ENCODE data around the gene ANO1. TPM values are rescaled to one million over a fixed set of nuclear protein-coding genes. Genes with fewer than 3 reads are reported as not detected.

The ANO1 gene
- total RNA-seq, 1 experiment from 2014 or later: 184 TPM

- TF ChIP-seq EZH2phosphoT487 (IDR thresholded peaks at IDR 0.05; ENCODE audit: borderline replicate concordance, low read length) (no peak), EZH2 (IDR thresholded peaks at IDR 0.05; ENCODE audit: low read length, unreplicated experiment) (no peak), CTCF (conservative IDR thresholded peaks at IDR 0.05; ENCODE audit: low read depth, low read length) (no peak)
- H3K9ac ChIP-seq (ENCODE audit: low read length): no peak overlapping the region
- ATAC-seq (no peak), DNase-seq (no peak)
- H3K9me3 ChIP-seq (ENCODE audit: low read length): no peaks in the 10 kb centered on the region
- H4K20me1 ChIP-seq (ENCODE audit: low read length): no peaks in the 10 kb centered on the region
- H3K36me3 ChIP-seq (ENCODE audit: low read depth, low read length): peaks cover 73% of the 10 kb centered on the region
- no peak overlapping the region for H2AFZ ChIP-seq (ENCODE audit: low read length)
- no peaks in the 10 kb centered on the region for H3F3A ChIP-seq (ENCODE audit: low read length, unreplicated experiment)
- H3K27me3 ChIP-seq (ENCODE audit: low read length): no peaks in the 10 kb centered on the region
- no peaks in the 10 kb centered on the region for H3K4me1 ChIP-seq (ENCODE audit: insufficient read depth, low read length)
- H3K4me3 ChIP-seq (ENCODE audit: low read length): no peak overlapping the region
- POLR2A ChIA-PET (ENCODE audit: unreplicated experiment): no interaction called here
- H3K4me2 ChIP-seq (ENCODE audit: low read length): no peak overlapping the region
- intact Hi-C loops (cut with micrococcal nuclease): no loop called here
- BruUV-seq (replicated peaks): no TSS peak
- H3K79me2 ChIP-seq (ENCODE audit: low read length): no peaks in the 10 kb centered on the region
- H3K27ac ChIP-seq (ENCODE audit: low read length): no peak overlapping the region
- H3K9me2 ChIP-seq (replicated peaks; ENCODE audit: low read length): no peaks in the 10 kb centered on the region
- CTCF ChIA-PET: no interaction called here
These were observed 89.0 kb downstream of the ANO1 start for GRCh38 chr11:70167120-70167519.

- H3K79me2 ChIP-seq (ENCODE audit: low read length): no peaks in the 10 kb centered on the region
- H2AFZ ChIP-seq (ENCODE audit: low read length): no peak overlapping the region
- BruUV-seq (replicated peaks): no TSS peak
- POLR2A ChIA-PET (ENCODE audit: unreplicated experiment): no interaction called here
- intact Hi-C loops (cut with micrococcal nuclease): no loop called here
- H3K4me3 ChIP-seq (ENCODE audit: low read length): no peak overlapping the region
- CTCF ChIA-PET: no interaction called here
- peaks cover 77% of the 10 kb centered on the region for H3K36me3 ChIP-seq (ENCODE audit: low read depth, low read length)
- H3K4me1 ChIP-seq (ENCODE audit: insufficient read depth, low read length): no peaks in the 10 kb centered on the region
- H3K4me2 ChIP-seq (ENCODE audit: low read length): no peak overlapping the region
- H3K27me3 ChIP-seq (ENCODE audit: low read length): no peaks in the 10 kb centered on the region
- no peaks in the 10 kb centered on the region for H3F3A ChIP-seq (ENCODE audit: low read length, unreplicated experiment)
- no peak overlapping the region for H3K27ac ChIP-seq (ENCODE audit: low read length)
- H3K9me2 ChIP-seq (replicated peaks; ENCODE audit: low read length): no peaks in the 10 kb centered on the region
- no peak overlapping the region for H3K9ac ChIP-seq (ENCODE audit: low read length)
- H4K20me1 ChIP-seq (ENCODE audit: low read length): no peaks in the 10 kb centered on the region
- TF ChIP-seq EZH2 (IDR thresholded peaks at IDR 0.05; ENCODE audit: low read length, unreplicated experiment) (no peak), CTCF (conservative IDR thresholded peaks at IDR 0.05; ENCODE audit: low read depth, low read length) (no peak), EZH2phosphoT487 (IDR thresholded peaks at IDR 0.05; ENCODE audit: borderline replicate concordance, low read length) (no peak)
- H3K9me3 ChIP-seq (ENCODE audit: low read length): no peaks in the 10 kb centered on the region
- no peak for ATAC-seq
- peak; percentile 37 for DNase-seq
These were observed 89.7 kb downstream of the ANO1 start for GRCh38 chr11:70167723-70168404.

- intact Hi-C loops (cut with micrococcal nuclease): no loop called here
- Histone ChIP-seq H3K9me3 (ENCODE audit: low read length) (no peaks in the 10 kb centered on the region), H3K27ac (ENCODE audit: low read length) (no peak overlapping the region), H3K4me1 (ENCODE audit: insufficient read depth, low read length) (no peaks in the 10 kb centered on the region), H3K9ac (ENCODE audit: low read length) (no peak overlapping the region), H3K27me3 (ENCODE audit: low read length) (no peaks in the 10 kb centered on the region), H3K4me3 (ENCODE audit: low read length) (no peak overlapping the region), H3K36me3 (ENCODE audit: low read depth, low read length) (peaks cover 77% of the 10 kb centered on the region), H3K4me2 (ENCODE audit: low read length) (no peak overlapping the region), H3K79me2 (ENCODE audit: low read length) (no peaks in the 10 kb centered on the region), H2AFZ (ENCODE audit: low read length) (no peak overlapping the region), H3K9me2 (replicated peaks; ENCODE audit: low read length) (no peaks in the 10 kb centered on the region), H3F3A (ENCODE audit: low read length, unreplicated experiment) (no peaks in the 10 kb centered on the region), H4K20me1 (ENCODE audit: low read length) (no peaks in the 10 kb centered on the region)
- TF ChIP-seq EZH2 (IDR thresholded peaks at IDR 0.05; ENCODE audit: low read length, unreplicated experiment): no peak
- TF ChIP-seq CTCF (conservative IDR thresholded peaks at IDR 0.05; ENCODE audit: low read depth, low read length): no peak
- TF ChIP-seq EZH2phosphoT487 (IDR thresholded peaks at IDR 0.05; ENCODE audit: borderline replicate concordance, low read length): no peak
- DNase-seq: no peak
- ChIA-PET POLR2A (ENCODE audit: unreplicated experiment) (no interaction called here), CTCF (no interaction called here)
- BruUV-seq (replicated peaks): no TSS peak
- no peak for ATAC-seq
These were observed 90.3 kb downstream of the ANO1 start for GRCh38 chr11:70168405-70168754.

All from PC-3 (cell line).